ENCODE results near the gene HJV. TPM values are rescaled to one million over a fixed set of nuclear protein-coding genes. Genes with fewer than 3 reads are reported as not detected.
A peak's percentile ranks its signal among the peaks of the same experiment; 100 is the strongest.

HJV gene
- total and polyA plus RNA-seq, 2 of the 13 experiments (the other 11 are each of a cell fraction or from before 2014, with no cell fraction given): 0.18 TPM; not detected in 1

DNA sequence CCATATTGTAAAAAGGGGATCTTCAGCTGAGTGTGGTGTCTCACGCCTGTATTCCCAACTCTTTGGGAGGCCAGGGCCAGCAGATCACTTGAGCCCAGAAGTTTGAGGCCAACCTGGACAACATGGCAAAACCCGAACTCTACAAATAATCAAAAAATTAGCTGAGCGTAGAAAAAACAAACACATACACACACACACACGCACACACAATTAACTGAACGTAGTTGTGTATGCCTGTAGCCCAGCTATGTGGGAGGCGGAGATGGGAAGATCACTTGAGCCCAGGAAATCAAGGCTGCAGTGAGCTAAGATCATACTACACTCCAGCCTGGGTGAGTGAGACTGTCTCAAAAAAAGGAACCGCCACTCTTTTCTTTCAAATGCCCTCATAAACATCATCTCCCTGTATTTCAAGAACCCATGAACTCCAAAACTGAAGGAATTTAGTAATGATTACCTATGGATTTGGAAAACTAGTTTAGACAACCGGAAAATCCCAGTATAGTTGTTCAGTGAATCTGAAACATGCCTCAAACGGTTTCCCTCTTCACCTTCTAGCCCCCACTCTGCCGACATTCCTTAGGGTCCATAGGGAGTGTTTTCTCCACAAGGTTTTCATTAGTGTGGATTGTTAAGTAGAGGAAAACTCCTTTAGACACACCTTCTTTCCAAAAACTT is 29.7 kb downstream of the HJV start (continued):
- TF ChIP-seq ZNF629 (CRISPR knock-in tag; conservative IDR thresholded peaks at IDR 0.05) (0 out of 2 replicates have a peak, but pooled peaks have one; percentile 12), SSRP1 (CRISPR knock-in tag; IDR thresholded peaks at IDR 0.05) (peak; percentile 99; the same call in 1 of the 2 replicates), ZNF331 (CRISPR knock-in tag; IDR thresholded peaks at IDR 0.05) (0 out of 2 replicates have a peak, but pooled peaks have one; percentile 43), ZBTB1 (CRISPR knock-in tag; IDR thresholded peaks at IDR 0.05; ENCODE audit: borderline replicate concordance) (no peak), GABPA (IDR thresholded peaks at IDR 0.05; ENCODE audit: low read depth, low read length) (no peak), GABPA (CRISPR knock-in tag; IDR thresholded peaks at IDR 0.05; ENCODE audit: low read depth) (0 out of 2 replicates have a peak, but pooled peaks have one; percentile 9), SP5 (CRISPR knock-in tag; IDR thresholded peaks at IDR 0.05; ENCODE audit: borderline replicate concordance, low read depth) (0 out of 2 replicates have a peak, but pooled peaks have one; percentile 27), SALL1 (CRISPR knock-in tag; IDR thresholded peaks at IDR 0.05) (peak; percentile 52; the same call in 1 of the 2 replicates), FOXK1 (CRISPR knock-in tag; IDR thresholded peaks at IDR 0.05; ENCODE audit: borderline replicate concordance, low read depth) (peak; percentile 42; the same call in 1 of the 2 replicates)
- TF ChIP-seq, protein P1, sequence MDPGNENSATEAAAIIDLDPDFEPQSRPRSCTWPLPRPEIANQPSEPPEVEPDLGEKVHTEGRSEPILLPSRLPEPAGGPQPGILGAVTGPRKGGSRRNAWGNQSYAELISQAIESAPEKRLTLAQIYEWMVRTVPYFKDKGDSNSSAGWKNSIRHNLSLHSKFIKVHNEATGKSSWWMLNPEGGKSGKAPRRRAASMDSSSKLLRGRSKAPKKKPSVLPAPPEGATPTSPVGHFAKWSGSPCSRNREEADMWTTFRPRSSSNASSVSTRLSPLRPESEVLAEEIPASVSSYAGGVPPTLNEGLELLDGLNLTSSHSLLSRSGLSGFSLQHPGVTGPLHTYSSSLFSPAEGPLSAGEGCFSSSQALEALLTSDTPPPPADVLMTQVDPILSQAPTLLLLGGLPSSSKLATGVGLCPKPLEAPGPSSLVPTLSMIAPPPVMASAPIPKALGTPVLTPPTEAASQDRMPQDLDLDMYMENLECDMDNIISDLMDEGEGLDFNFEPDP (CRISPR knock-in tag; conservative IDR thresholded peaks at IDR 0.05): 0 out of 2 replicates have a peak, but pooled peaks have one; percentile 71

- H3K4me3 ChIP-seq (replicated peaks in 1 of 3; ENCODE audit: insufficient read depth in 1 of 3, low read depth in 2 of 3, low read length in 3 of 3): no peak overlapping the region
- BruUV-seq (replicated peaks): no TSS peak
- ChIA-PET POLR2A (interaction anchor here (1.0 to 1.8 kb wide), 7 partner anchors 8 to 98 kb away, joined by 3 to 7 read pairs (median 4); partner anchors contain the start of genes ANKRD34A and POLR3GL), CTCF (ENCODE audit: low intra/inter-chr PET ratio, low total read pairs) (no interaction called here)
- DNase-seq (ENCODE audit: low spot score) (peak; percentile 58), ATAC-seq (peak; percentile 67), FAIRE-seq (no peak)
- no peaks in the 10 kb centered on the region; a peak in 1 of 5 replicates for H3K27me3 ChIP-seq (ENCODE audit: control insufficient read depth in 1 of 2, insufficient read depth in 2 of 2, low read length in 2 of 2)
- peaks cover 41% of the 10 kb centered on the region for H4K20me1 ChIP-seq (ENCODE audit: insufficient read depth, low read length)
- H3K79me2 ChIP-seq (ENCODE audit: insufficient read depth, low read length): peaks cover 19% of the 10 kb centered on the region
- H3K36me3 ChIP-seq (replicated peaks in 1 of 2; ENCODE audit: control insufficient read depth in 1 of 2, insufficient read depth in 2 of 2, low read length in 2 of 2): peaks cover 2 to 22% of the 10 kb centered on the region in 2 experiments; a peak in 3 of 5 replicates
- H3K4me1 ChIP-seq (ENCODE audit: insufficient read depth, low read length): peaks cover 78% of the 10 kb centered on the region
- H3K27ac ChIP-seq (ENCODE audit: extremely low read length, insufficient read depth, low read length): peak overlapping the region; percentile 46
- WGBS (ENCODE audit: low lambda C conversion rate): 28% methylated on average over 3 of the region's 7 CpGs
- H3K9me3 ChIP-seq (ENCODE audit: low read length): no peaks in the 10 kb centered on the region
- H3K9ac ChIP-seq (ENCODE audit: insufficient read depth, low read depth, low read length): no peak overlapping the region
- H2AFZ ChIP-seq (ENCODE audit: low read length): no peak overlapping the region
- 0 out of 2 replicates have a peak overlapping the region, but pooled peaks have one; percentile 1 for H3K4me2 ChIP-seq (ENCODE audit: low read depth, low read length)
- intact Hi-C loops (cut with micrococcal nuclease; ENCODE audit: unreplicated experiment): no loop called here
- in situ Hi-C loops (cut with HindIII; ENCODE audit: extremely low pct_ligation_motif_present, low pct_unique_long_range_greater_than_20kb): no loop called here
- TF ChIP-seq ATAD3A (CRISPR knock-in tag; IDR thresholded peaks at IDR 0.05) (no peak), ELF4 (CRISPR knock-in tag; IDR thresholded peaks at IDR 0.05; ENCODE audit: borderline replicate concordance) (no peak), ZEB1 (IDR thresholded peaks at IDR 0.05; ENCODE audit: insufficient replicate concordance, low read depth) (peak; percentile 78), SRSF9 (IDR thresholded peaks at IDR 0.05; ENCODE audit: borderline replicate concordance, insufficient read depth, low read depth, low read length, poor library complexity, severe bottlenecking) (no peak), XRCC5 (optimal IDR thresholded peaks at IDR 0.05; ENCODE audit: low read length) (no peak), ZNF7 (CRISPR knock-in tag; IDR thresholded peaks at IDR 0.05) (peak; percentile 95), CREB1 (IDR thresholded peaks at IDR 0.05) (no peak), CREB1 (CRISPR knock-in tag; IDR thresholded peaks at IDR 0.05) (no peak), GATAD1 (CRISPR knock-in tag; IDR thresholded peaks at IDR 0.05) (no peak), ZNF839 (CRISPR knock-in tag; IDR thresholded peaks at IDR 0.05; ENCODE audit: borderline replicate concordance) (no peak), ZNF546 (CRISPR knock-in tag; conservative IDR thresholded peaks at IDR 0.05) (no peak)
- TF ChIP-seq, protein P2, sequence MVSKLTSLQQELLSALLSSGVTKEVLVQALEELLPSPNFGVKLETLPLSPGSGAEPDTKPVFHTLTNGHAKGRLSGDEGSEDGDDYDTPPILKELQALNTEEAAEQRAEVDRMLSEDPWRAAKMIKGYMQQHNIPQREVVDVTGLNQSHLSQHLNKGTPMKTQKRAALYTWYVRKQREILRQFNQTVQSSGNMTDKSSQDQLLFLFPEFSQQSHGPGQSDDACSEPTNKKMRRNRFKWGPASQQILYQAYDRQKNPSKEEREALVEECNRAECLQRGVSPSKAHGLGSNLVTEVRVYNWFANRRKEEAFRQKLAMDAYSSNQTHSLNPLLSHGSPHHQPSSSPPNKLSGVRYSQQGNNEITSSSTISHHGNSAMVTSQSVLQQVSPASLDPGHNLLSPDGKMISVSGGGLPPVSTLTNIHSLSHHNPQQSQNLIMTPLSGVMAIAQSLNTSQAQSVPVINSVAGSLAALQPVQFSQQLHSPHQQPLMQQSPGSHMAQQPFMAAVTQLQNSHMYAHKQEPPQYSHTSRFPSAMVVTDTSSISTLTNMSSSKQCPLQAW (CRISPR knock-in tag; IDR thresholded peaks at IDR 0.05): no peak
Measured at GRCh38 chr1:145990249-145990855, 31.2 kb downstream of the HJV start.
